ENCODE data around the gene ZDHHC22. TPM values are rescaled to one million over a fixed set of nuclear protein-coding genes. Genes with fewer than 3 reads are reported as not detected.

Gene ZDHHC22
- total and polyA plus RNA-seq, 2 experiments from 2014 or later, result 17.6 to 32.1 TPM

DNA sequence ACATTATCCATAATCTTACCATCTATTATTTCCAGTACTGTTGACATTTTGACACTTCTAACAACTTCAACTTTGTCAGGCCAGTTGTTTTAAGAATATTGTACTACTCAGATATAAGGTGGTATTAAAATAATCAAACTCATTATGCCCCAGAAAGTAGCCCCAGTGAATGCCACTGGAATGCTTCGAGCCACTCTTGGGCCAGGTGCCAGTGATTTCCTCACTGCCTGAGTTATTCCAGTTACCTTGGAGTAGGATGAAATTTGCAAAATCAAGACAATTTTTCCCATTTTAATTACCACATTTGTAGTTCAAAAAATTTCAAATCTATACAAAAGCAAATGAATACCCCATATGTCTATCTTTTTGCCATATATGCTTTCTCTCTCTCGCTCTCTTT is 34.4 kb downstream of the ZDHHC22 start (continued):
- no peak for TF ChIP-seq CTCF (conservative IDR thresholded peaks at IDR 0.05; ENCODE audit: low read depth in 2 of 2)
- TF ChIP-seq ZNF114 (CRISPR knock-in tag; IDR thresholded peaks at IDR 0.05), result no peak
- TF ChIP-seq ZNF331 (CRISPR knock-in tag; IDR thresholded peaks at IDR 0.05; ENCODE audit: low read depth), result no peak
- TF ChIP-seq, protein P1, sequence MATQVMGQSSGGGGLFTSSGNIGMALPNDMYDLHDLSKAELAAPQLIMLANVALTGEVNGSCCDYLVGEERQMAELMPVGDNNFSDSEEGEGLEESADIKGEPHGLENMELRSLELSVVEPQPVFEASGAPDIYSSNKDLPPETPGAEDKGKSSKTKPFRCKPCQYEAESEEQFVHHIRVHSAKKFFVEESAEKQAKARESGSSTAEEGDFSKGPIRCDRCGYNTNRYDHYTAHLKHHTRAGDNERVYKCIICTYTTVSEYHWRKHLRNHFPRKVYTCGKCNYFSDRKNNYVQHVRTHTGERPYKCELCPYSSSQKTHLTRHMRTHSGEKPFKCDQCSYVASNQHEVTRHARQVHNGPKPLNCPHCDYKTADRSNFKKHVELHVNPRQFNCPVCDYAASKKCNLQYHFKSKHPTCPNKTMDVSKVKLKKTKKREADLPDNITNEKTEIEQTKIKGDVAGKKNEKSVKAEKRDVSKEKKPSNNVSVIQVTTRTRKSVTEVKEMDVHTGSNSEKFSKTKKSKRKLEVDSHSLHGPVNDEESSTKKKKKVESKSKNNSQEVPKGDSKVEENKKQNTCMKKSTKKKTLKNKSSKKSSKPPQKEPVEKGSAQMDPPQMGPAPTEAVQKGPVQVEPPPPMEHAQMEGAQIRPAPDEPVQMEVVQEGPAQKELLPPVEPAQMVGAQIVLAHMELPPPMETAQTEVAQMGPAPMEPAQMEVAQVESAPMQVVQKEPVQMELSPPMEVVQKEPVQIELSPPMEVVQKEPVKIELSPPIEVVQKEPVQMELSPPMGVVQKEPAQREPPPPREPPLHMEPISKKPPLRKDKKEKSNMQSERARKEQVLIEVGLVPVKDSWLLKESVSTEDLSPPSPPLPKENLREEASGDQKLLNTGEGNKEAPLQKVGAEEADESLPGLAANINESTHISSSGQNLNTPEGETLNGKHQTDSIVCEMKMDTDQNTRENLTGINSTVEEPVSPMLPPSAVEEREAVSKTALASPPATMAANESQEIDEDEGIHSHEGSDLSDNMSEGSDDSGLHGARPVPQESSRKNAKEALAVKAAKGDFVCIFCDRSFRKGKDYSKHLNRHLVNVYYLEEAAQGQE (IDR thresholded peaks at IDR 0.05; ENCODE audit: unreplicated experiment), result no peak

GRCh38 chr14:77106666-77107065 is 34.9 kb downstream of the ZDHHC22 start:
- no peaks in the 10 kb centered on the region for H3K9me3 Mint-ChIP-seq
- peaks cover 44% of the 10 kb centered on the region for H3K79me2 ChIP-seq (replicated peaks; ENCODE audit: insufficient read depth)
- peaks cover 3% of the 10 kb centered on the region; the same call in 1 of the 2 replicates for H3F3A ChIP-seq (replicated peaks; ENCODE audit: low read depth)
- H3K4me3 Mint-ChIP-seq, result no peak overlapping the region
- ATAC-seq (no peak), DNase-seq (ENCODE audit: low spot score) (no peak)
- no peaks in the 10 kb centered on the region for H3K9me2 ChIP-seq (ENCODE audit: insufficient read depth)
- no peak overlapping the region for H2AFZ ChIP-seq
- peaks cover 68% of the 10 kb centered on the region for H3K4me1 Mint-ChIP-seq
- H3K36me3 Mint-ChIP-seq (ENCODE audit: low read depth), result peaks cover 28% of the 10 kb centered on the region
- H3K4me1 ChIP-seq (ENCODE audit: insufficient read depth), result peaks cover 42% of the 10 kb centered on the region
- TF ChIP-seq CREB1 (CRISPR knock-in tag; IDR thresholded peaks at IDR 0.05; ENCODE audit: low read depth), result no peak
- H3K27me3 ChIP-seq (ENCODE audit: insufficient read depth), result no peaks in the 10 kb centered on the region
- no peak overlapping the region for H3K27ac Mint-ChIP-seq
- H3K27me3 Mint-ChIP-seq (ENCODE audit: insufficient read depth, low read depth, poor library complexity), result no peaks in the 10 kb centered on the region
- no peaks in the 10 kb centered on the region for H3K36me3 ChIP-seq (ENCODE audit: insufficient read depth)
- H3K4me2 ChIP-seq, result no peak overlapping the region
- H4K20me1 ChIP-seq (replicated peaks; ENCODE audit: insufficient read depth), result no peaks in the 10 kb centered on the region
- no peak overlapping the region for H3K4me3 ChIP-seq
- H3K27ac ChIP-seq (ENCODE audit: low read depth), result no peak overlapping the region

DNA sequence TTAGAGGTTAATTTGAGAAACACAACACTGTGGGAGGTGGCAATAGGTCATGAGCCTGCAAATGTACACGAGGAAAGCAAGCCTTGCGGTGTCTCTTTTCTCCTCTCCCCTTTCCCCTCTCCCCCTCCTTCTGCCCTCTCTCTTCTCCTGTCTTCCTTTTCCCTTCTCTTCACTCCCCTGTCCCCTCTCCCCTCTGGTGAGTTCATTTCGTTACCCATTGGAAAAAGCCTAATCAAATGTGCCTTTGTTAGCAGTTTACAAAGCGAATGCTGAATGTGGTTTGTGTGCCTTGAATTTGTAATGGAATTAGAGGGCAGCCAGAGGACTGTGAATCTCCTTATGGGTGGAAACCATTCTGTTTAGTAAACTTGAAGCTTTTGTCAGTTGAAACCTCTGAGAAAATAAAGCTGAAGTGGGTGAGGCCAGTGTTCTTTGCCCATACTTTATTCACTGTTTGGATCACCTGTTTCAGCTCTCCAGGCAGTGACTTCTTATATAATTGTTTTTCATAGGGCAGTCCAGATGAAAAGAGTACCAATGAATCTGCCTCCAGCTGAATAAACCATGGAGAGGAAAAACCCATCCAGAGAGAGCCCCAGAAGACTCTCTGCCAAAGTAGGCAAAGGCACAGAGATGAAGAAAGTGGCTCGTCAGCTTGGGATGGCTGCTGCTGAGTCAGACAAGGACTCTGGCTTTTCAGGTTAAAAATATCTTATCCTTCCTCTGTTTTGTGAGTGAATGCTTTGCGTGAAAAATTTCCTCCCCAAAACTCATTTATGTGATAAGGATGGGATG is 36.2 kb downstream of the ZDHHC22 start:
- peaks cover 28% of the 10 kb centered on the region for H3K36me3 Mint-ChIP-seq (ENCODE audit: low read depth)
- Histone ChIP-seq H3K4me1 (ENCODE audit: insufficient read depth) (peaks cover 41% of the 10 kb centered on the region), H3K4me2 (peak overlapping the region; percentile 25), H3K9me2 (ENCODE audit: insufficient read depth) (no peaks in the 10 kb centered on the region), H3K4me3 (0 out of 2 replicates have a peak overlapping the region, but pooled peaks have one; percentile 1), H2AFZ (no peak overlapping the region), H3K27me3 (ENCODE audit: insufficient read depth) (no peaks in the 10 kb centered on the region), H3F3A (replicated peaks; ENCODE audit: low read depth) (no peaks in the 10 kb centered on the region; the same call in 1 of the 2 replicates), H3K79me2 (replicated peaks; ENCODE audit: insufficient read depth) (peaks cover 57% of the 10 kb centered on the region), H3K36me3 (ENCODE audit: insufficient read depth) (no peaks in the 10 kb centered on the region), H4K20me1 (replicated peaks; ENCODE audit: insufficient read depth) (peaks cover 3% of the 10 kb centered on the region; the same call in 1 of the 2 replicates), H3K27ac (ENCODE audit: low read depth) (peak overlapping the region; percentile 16; the same call in 1 of the 2 replicates)
- no peaks in the 10 kb centered on the region for H3K27me3 Mint-ChIP-seq (ENCODE audit: insufficient read depth, low read depth, poor library complexity)
- DNase-seq (ENCODE audit: low spot score), result peak; percentile 56
- no peaks in the 10 kb centered on the region for H3K9me3 Mint-ChIP-seq
- peak overlapping the region; percentile 56 for H3K4me3 Mint-ChIP-seq
- H3K4me1 Mint-ChIP-seq, result peaks cover 59% of the 10 kb centered on the region
- peak; percentile 79 for ATAC-seq
- H3K27ac Mint-ChIP-seq, result peak overlapping the region; percentile 88
- TF ChIP-seq, protein P2, sequence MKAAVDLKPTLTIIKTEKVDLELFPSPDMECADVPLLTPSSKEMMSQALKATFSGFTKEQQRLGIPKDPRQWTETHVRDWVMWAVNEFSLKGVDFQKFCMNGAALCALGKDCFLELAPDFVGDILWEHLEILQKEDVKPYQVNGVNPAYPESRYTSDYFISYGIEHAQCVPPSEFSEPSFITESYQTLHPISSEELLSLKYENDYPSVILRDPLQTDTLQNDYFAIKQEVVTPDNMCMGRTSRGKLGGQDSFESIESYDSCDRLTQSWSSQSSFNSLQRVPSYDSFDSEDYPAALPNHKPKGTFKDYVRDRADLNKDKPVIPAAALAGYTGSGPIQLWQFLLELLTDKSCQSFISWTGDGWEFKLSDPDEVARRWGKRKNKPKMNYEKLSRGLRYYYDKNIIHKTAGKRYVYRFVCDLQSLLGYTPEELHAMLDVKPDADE (IDR thresholded peaks at IDR 0.05), result no peak
- TF ChIP-seq NANOG (IDR thresholded peaks at IDR 0.05; ENCODE audit: borderline replicate concordance) (no peak), EZH2phosphoT487 (IDR thresholded peaks at IDR 0.05; ENCODE audit: unreplicated experiment) (no peak), EZH2 (IDR thresholded peaks at IDR 0.05; ENCODE audit: low read depth, unreplicated experiment) (no peak)
